Kidney (tissue), 14 donors: ENCODE measurements around the gene MYH9. TPM values are rescaled to one million over a fixed set of nuclear protein-coding genes. Genes with fewer than 3 reads are reported as not detected.

Experiments
- DNase-seq, 5 donors: peaks; one replicate each; pipeline ENCODE4 v3.0.0-alpha.2; 2013 to 2020
- FAIRE-seq: peaks from 2 replicates; lab custom pipeline; 2012; peaks lifted over from hg19 to GRCh38; lab: Jason Lieb, UNC
- H3K27ac ChIP-seq, 2 donors: one replicate each; pipeline ENCODE4 v1.7.0; 2013; ENCODE audit warnings: low read depth in 2 of 2, low read length in 2 of 2, inconsistent platforms in 1 of 2
- H3K27me3 ChIP-seq: one replicate; pipeline ENCODE4 v1.7.1; 2013; ENCODE audit warnings: low read length, inconsistent platforms; ENCODE audit not compliant: control insufficient read depth, insufficient read depth
- H3K36me3 ChIP-seq, 3 donors: one replicate each; pipeline versions ENCODE4 v1.7.0 to v1.7.1; 2013; ENCODE audit warnings: low read length in 3 of 3, control low read depth in 1 of 3, inconsistent platforms in 1 of 3; ENCODE audit not compliant: insufficient read depth in 3 of 3, control insufficient read depth in 2 of 3
- H3K4me1 ChIP-seq, 3 donors: one replicate each; pipeline versions ENCODE4 v1.7.0 to v1.7.1; 2013; ENCODE audit warnings: low read length in 3 of 3, inconsistent platforms in 1 of 3, low read depth in 1 of 3; ENCODE audit not compliant: control insufficient read depth in 2 of 3, insufficient read depth in 2 of 3
- H3K4me3 ChIP-seq, 3 donors: one replicate each; pipeline versions ENCODE4 v1.7.0 to v1.8.1; 2013; ENCODE audit warnings: low read length in 3 of 3, control low read depth in 1 of 3, inconsistent platforms in 1 of 3
- H3K9ac ChIP-seq, 3 donors: one replicate each; pipeline versions ENCODE4 v1.7.0 to v1.7.1; 2013; ENCODE audit warnings: low read length in 3 of 3, control low read depth in 1 of 3, inconsistent platforms in 1 of 3
- H3K9me3 ChIP-seq, 3 donors: one replicate each; pipeline versions ENCODE4 v1.7.0 to v1.7.1; 2013; ENCODE audit warnings: low read length in 3 of 3, control low read depth in 1 of 3, inconsistent platforms in 1 of 3; ENCODE audit not compliant: control insufficient read depth in 2 of 3, insufficient read depth in 1 of 3
- CTCF ChIP-seq: IDR thresholded peaks from 3 replicates; pipeline ENCODE4 v1.5.1; 2012; ENCODE audit warnings: mild to moderate bottlenecking, moderate library complexity, borderline replicate concordance; ENCODE audit not compliant: insufficient read depth; ENCODE audit errors: extremely low read depth
- intact Hi-C: fragments of 100-400 bp; cut with DNase I; formaldehyde crosslinking; loops from one replicate; pipeline ENCODE4 v1.11.1; 2022
- polyA plus RNA-seq: library from polyadenylated mRNA; stranded (reverse); fragments of 350-450 nt; fragmentation: Illumina TruSeq; extraction: RNeasy Lipid Tissue Mini Kit (QIAGEN cat#74804); gene quantifications from one replicate; pipeline ENCODE4 v1.2.3, GENCODE V29; 2014; ENCODE audit warnings: low read depth, low replicate concordance; ENCODE audit not compliant: insufficient read depth
- total RNA-seq: library from RNA; stranded (reverse); fragmentation: NEBNext Ultra II Directional; extraction: Animal tissue kit (Norgen Biotek cat#: 25700); gene quantifications from one replicate; pipeline ENCODE4 v1.2.1, GENCODE V29; 2021
- donor health status: control.
- donor health status: control.
- donor health status: control.
- donor health status: control.
- donor health status: control.
- donor health status: DM: yes; HTN: yes; CAD: no.
- donor health status: Normal renal cell carcinoma (clear cell type).

Gene MYH9
- total and polyA plus RNA-seq, 2 donors from 2014 or later, result 85.2 to 655 TPM

- no peak for TF ChIP-seq CTCF
- peaks cover 0 to 3% (median 0%) of the 10 kb centered on the region in 3 donors for H3K36me3 ChIP-seq
- peaks cover 2 to 21% (median 20%) of the 10 kb centered on the region in 3 donors for H3K4me1 ChIP-seq
- H3K27me3 ChIP-seq, result no peaks in the 10 kb centered on the region
- H3K27ac ChIP-seq, result peak overlapping the region; percentile 98 to 99
- FAIRE-seq, result no peak
- intact Hi-C loops, result no loop called here
- H3K9me3 ChIP-seq, result no peaks in the 10 kb centered on the region
- peak overlapping the region; percentile 73 to 99 (median 93) for H3K9ac ChIP-seq
- H3K4me3 ChIP-seq, result peak overlapping the region; percentile 73 to 96 (median 75)
- peak in 4 of 5 donors; percentile 35 to 93 (median 76) for DNase-seq
Observed at GRCh38 chr22:36386900-36387708, 663 bp downstream of the MYH9 start.

- Histone ChIP-seq H3K4me1 (peaks cover 2 to 24% (median 20%) of the 10 kb centered on the region in 3 donors), H3K4me3 (peak overlapping the region; percentile 73 to 96 (median 75)), H3K27me3 (no peaks in the 10 kb centered on the region), H3K9me3 (no peaks in the 10 kb centered on the region), H3K36me3 (peaks cover 0 to 3% (median 3%) of the 10 kb centered on the region in 3 donors), H3K27ac (peak overlapping the region; percentile 98 to 99), H3K9ac (peak overlapping the region; percentile 73 to 99 (median 93))
- intact Hi-C loops, result no loop called here
- FAIRE-seq (no peak), DNase-seq (peak in 4 of 5 donors; percentile 77 to 92 (median 88))
- no peak for TF ChIP-seq CTCF
Observed at GRCh38 chr22:36386351-36386899, 1.3 kb downstream of the MYH9 start.

GRCh38 chr22:36385491-36386350 lies 2.0 kb downstream of the MYH9 start:
- no peak for TF ChIP-seq CTCF
- Histone ChIP-seq H3K4me1 (peaks cover 2 to 25% (median 20%) of the 10 kb centered on the region in 3 donors), H3K36me3 (peaks cover 0 to 3% (median 3%) of the 10 kb centered on the region in 3 donors), H3K9me3 (no peaks in the 10 kb centered on the region), H3K4me3 (peak overlapping the region; percentile 73 to 96 (median 75)), H3K9ac (peak overlapping the region; percentile 73 to 99 (median 93)), H3K27me3 (no peaks in the 10 kb centered on the region), H3K27ac (peak overlapping the region; percentile 98 to 99)
- FAIRE-seq (no peak), DNase-seq (peak in 3 of 5 donors; percentile 67 to 85 (median 71))
- intact Hi-C loops, result no loop called here
